ENCODE measurements around the gene SCYGR7. TPM values are rescaled to one million over a fixed set of nuclear protein-coding genes. Genes with fewer than 3 reads are reported as not detected.
A peak's percentile ranks its signal among the peaks of the same experiment; 100 is the strongest.
"Not testable (repeated sequence)": the region's sequence is repeated elsewhere in the genome, so short reads cannot be mapped to it uniquely, and the experiment has no call there.

Gene SCYGR7, protein sequence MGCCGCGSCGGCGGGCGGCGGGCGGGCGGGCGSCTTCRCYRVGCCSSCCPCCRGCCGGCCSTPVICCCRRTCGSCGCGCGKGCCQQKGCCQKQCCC
- polyA plus RNA-seq (ENCODE audit: insufficient read length in 4 of 4), result not detected

DNA sequence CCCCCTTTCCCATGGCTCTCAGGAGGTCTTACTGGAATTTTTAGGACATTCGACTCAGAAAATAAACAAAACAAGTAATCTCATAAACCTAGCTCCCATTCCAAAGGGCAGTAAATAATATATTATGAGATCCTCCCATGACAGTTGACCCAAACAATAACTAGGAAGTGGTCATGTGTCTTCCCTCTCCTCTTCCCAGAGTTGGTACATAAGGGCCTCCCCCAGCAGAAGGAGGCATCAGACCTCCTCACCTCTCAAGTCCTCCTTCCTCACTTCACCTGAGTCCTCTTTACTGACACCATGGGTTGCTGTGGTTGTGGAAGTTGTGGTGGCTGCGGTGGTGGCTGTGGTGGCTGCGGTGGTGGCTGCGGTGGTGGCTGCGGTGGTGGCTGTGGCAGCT lies at the start of gene SCYGR7:
Gene SCYGR7 (plus strand): TSS at position 301 of the 400 bp plus-strand sequence. CDS start 0 bp downstream, at position 301.
- DNase-seq (ENCODE audit: low read depth in 4 of 4, low spot score in 2 of 4), result no peak

DNA sequence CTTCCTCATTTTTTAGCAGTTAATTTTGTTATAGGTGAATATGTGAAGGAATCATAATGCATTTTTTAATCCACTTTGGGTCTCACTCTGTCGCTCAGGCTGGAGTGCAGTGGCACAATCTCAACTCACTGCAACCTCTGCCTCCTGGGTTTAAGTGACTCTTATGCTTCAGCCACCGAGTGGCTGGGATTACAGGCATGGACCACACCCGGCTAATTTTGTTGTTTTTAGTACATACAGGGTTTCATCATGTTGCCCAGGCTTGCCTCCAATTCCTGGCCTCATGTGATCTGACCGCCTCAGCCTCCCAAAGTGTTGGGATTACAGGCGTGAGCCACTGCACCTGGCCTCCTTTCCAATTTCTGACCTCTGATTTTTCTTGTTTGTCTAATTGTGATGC lies 43.9 kb upstream of the SCYGR7 start:
- DNase-seq (ENCODE audit: low read depth in 4 of 4, low spot score in 2 of 4), result no peak

DNA sequence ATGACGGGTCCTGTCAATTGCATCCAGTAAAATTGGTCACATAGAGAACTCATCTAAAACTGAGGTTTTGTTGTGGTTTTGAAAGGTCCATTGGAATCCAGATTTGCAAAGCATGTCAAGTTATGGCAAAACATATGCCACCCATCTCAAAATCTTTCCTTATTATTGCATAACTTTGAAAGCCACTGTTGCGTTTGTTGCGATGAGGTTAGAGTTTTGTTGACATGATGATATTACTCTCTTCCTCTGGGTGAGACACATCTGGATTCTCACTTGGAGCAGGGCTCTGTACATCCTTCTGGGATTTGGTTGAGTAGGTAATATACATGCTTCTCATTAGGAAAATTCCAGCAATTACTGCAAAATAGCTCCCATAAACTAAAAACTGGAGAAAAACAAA lies 40.9 kb upstream of the SCYGR7 start:
- DNase-seq (ENCODE audit: low read depth in 4 of 4, low spot score in 2 of 4), result no peak

DNA sequence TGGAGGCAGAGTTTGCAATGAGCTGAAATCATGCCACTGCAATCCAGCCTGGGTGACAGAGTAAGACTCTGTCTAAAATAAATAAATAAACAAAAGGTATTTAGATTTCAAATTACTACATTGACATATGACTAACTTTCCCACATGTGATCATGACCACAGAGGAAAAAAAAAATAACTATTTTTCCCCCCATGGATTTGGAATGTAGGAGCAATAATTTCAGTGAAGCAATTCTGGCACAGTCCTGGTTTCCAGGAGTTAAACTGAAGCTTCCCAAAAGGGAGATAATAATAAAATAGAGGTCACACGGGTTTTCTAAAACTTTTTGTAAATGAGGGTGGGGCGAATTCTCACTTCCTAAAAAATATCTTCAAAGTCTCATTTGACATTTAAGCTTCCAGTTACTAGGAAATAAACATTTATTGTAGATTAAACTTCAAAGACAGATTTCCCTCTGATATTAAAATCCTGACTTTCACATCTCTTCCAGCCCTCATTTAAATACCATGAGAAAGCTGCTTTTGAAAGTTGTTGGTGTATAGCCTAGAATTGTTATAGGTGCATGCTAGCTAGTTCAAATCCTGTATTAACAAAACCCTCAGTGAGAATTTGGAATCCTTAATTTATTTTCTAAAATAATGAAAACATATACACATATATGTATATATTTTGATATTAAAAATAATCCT lies 31.0 kb upstream of the SCYGR7 start:
- no peak for DNase-seq (ENCODE audit: low read depth in 4 of 4, low spot score in 2 of 4)

DNA sequence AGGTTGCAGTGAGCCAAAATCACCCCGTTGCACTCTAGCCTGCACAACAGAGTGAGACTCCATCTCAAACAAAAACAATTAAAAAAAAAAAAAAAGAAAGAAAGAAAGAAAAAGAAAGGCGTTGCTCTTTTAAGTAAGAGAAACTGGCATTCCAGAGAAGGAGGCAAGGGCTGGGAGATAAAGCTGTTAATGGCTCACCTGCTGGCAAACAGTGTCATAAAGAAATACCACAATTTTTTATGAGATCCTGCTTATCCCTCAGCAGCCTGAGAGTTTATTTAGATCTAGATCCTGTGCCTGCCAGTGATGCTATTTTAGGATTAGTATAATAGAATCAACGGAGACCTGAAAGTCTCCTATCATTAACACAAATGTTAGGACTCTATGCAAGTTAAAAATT lies 26.6 kb upstream of the SCYGR7 start:
- DNase-seq (ENCODE audit: low read depth in 4 of 4, low spot score in 2 of 4), result no peak

DNA sequence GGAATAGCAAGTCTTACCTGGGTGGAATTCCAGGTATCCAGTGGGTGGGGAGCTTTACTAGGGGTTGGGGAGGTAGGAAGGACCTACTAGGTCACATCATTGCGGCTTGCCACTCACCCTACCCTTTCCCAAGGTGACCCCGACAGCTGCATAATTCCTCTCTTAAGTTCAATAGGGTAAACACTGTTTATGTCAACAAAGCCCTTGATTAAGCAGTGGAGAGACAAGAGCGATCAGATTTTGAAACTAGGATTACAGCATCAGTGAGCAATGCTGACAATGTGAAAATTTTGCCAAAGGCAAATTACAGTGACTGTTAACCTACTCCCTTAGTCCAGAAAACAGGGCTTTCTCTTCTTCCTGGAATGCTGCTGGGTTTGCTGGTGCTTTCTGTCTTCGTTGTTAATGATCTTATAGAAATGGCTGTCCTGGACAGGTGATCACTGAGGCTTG lies 24.8 kb upstream of the SCYGR7 start:
- DNase-seq (ENCODE audit: low read depth in 4 of 4, low spot score in 2 of 4), result no peak

DNA sequence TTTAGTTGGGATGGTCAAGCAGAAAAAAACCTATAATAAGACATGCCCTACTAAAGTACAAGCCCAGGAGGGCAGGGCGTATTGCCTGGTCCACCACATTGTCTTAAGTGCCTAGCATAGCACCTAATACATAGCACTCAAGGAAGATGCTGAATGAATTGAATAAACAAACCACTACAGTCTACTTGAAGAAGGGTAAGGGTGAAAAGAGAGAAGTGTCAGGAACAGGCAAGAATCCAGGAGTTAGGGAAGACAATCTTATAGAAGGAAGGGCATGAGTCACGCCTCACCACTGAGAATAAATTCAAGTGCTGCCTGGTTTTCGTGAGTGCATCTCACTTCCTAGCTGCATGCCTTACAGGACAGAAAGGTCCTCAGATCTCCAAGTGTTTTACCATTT lies 24.2 kb upstream of the SCYGR7 start:
- DNase-seq (ENCODE audit: low read depth in 4 of 4, low spot score in 2 of 4), result no peak

DNA sequence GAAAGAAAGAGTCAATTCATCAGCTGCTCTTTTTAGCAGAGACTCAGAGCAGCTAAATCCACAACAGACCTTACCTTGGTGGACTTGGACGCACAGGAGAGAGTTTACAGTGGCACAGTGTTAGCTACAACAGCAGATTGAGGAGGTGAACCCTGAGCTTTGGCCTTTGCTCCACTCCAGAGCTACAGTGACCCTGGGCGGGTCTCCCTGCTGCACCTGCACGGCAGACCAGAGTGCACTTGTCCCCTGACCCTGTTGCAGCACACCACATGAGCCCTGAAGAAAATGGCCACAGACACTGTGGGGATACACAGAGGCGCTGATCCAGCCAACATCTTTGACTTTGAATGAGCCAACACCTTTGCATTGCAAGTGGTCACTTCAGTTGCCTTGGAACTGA lies 21.3 kb upstream of the SCYGR7 start:
- no peak for DNase-seq (ENCODE audit: low read depth in 4 of 4, low spot score in 2 of 4)

DNA sequence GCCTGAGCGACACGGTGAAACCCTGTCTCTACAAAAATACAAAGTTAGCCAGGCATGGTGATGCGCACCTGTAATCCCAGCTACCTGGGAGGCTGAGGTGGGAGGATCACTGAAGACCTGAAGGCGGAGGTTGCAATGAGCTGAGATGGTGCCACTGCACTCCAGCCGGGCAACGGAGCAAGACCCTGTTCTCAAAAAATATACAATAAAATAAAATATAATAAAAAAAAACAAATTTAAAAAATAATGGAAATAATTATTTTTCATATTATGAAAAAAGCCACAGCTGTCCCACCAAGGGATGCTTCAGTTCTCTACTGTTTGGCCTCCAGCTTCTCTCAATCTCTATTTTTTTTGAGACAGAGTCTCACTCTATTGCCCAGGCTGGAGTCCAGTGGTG lies 20.7 kb upstream of the SCYGR7 start:
- DNase-seq (ENCODE audit: low read depth in 4 of 4, low spot score in 2 of 4), result no peak

DNA sequence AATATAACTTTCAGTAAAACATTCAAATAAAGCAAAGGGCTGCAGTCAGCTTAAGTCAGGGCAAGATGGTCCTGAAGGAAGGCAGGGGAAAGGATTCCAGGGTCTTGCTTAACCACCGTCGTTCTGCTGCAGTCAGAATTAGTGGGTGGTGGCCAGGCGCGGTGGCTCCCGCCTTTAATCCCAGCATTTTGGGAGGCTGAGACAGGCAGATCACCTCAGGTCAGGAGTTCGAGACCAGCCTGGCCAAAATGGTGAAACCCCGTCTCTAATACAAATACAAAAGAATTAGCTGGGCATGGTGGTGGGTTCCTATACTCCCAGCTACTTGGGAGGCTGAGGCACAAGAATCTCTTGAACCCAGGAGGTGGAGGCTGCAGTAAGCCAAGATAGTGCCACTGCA lies 17.1 kb upstream of the SCYGR7 start:
- no peak for DNase-seq (ENCODE audit: low read depth in 4 of 4, low spot score in 2 of 4)

DNA sequence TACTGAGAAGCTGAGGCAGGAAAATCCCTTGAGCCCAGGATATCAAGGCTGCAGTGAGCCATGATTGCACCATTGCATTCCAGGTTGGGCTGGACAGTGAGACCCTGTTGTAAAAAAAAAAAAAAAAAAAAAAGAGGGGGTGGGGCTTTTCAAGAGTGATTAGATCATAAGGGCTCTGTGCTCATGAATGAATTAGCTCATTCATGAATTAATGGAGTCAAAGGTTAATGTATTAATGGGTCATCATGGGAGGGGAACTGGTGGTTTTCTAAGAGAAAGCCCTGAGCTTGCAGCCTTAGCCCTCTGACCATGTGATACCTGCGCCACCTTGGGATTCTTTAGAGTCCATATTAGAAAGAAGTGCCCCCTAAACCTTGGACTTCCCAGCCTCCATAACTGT lies 14.8 kb upstream of the SCYGR7 start:
- no peak for DNase-seq (ENCODE audit: low read depth in 4 of 4, low spot score in 2 of 4)

DNA sequence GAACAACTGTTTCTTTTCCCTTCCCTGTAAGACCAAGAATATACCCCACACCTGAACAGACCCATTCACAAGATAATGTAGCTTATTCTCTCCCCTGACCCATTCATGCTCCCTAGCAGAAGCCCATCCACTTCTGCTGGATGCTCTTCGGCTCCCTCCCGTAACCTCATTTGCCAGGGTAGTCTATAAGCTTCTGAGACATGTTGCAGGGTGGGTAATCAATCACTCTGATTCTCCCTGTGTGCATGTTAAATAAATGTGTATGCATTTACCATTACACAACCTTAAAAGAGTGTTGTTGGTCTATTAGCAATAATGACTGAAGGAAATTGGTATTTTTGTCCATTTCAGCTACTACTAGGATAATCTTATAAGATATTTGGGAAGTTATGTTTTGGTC lies 11.6 kb upstream of the SCYGR7 start:
- DNase-seq (ENCODE audit: low read depth in 4 of 4, low spot score in 2 of 4), result no peak

DNA sequence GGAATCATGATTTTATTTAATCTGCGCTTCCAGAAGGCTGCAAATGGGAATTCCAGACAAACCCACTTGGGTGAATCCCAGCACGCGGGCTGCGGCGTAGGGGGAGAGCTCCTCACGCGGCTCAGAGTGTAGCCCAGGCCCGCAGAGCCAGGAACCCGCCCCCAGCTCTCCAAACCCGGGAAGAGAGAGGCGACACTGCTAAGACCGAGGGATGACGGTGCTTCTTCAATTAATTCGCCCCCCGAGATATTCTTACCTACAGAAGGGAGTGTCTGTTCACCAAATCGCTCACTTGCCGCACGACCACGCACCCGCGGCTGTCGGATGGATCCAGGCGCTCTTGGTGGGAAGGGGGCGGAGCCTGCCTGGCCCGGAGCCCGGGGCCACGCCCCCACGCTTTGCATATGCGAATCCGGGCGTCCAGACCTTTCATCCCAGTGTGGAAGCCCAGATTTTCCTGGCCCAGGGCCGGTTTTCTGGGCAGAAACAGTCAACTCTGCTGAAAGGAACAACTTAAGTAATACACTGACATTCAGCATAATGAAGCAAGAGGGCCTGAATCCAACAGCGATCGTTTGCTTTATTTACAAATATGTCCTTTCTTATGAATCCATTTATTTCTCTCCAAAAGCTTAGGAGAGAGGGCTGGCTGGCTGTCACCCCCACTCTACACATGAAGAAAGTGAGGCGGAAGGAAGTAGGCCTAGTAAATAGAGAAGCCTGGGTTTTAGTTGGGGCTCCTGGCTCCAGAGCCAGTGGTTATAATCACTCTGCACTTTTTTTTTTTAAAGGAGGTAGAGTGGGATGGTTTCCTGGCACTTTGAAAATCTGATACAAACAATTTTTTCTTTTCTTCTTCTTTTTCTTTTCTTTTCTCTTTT lies 10.2 kb upstream of the SCYGR7 start, which contains the start of gene SLC19A3:
Gene SLC19A3 (minus strand): TSS at position 342 of the 881 bp plus-strand sequence. CDS start 15,710 bp downstream, outside the sequence.
- peak; percentile 34 to 63 (median 50) for DNase-seq (ENCODE audit: low read depth in 4 of 4, low spot score in 2 of 4)

DNA sequence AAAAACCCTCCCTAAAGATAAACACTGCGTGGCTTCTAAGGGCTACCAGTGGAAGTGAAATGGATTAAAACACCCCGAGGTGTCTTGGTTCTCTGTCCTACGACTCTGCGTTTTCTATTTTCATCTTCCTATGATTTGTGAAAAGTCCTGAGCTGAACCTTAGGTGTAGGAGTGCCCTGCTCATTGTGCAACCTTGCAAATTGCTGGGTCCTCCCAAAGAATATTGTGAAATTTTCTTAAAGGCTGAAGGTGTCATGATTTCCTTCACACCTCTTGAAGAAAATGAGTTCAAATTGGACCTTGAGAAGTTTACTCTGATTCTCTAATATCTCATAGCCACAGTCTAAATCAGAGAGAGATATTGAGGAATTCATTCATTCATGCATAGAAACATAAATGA lies 8.5 kb upstream of the SCYGR7 start:
- no peak for DNase-seq (ENCODE audit: low read depth in 4 of 4, low spot score in 2 of 4)

DNA sequence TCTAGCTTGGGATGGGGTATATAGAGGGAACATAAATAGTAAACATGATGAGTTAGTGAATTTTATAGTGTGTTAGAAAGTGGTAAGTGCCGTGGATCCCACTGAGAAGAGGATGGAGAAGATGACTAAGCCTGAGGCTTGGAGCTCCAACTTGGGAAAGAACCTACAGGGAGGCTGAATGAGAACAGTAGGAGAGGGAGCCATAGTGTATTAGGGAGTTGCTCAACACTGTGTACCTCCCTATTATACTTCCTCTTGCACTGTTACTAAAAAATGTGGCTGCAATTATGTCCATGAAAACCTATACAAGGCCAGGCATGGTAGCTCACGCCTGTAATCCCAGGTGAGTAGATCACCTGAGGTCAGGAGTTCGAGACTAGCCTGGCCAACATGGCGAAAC lies 7.5 kb upstream of the SCYGR7 start:
- DNase-seq (ENCODE audit: low read depth in 4 of 4, low spot score in 2 of 4), result no peak

DNA sequence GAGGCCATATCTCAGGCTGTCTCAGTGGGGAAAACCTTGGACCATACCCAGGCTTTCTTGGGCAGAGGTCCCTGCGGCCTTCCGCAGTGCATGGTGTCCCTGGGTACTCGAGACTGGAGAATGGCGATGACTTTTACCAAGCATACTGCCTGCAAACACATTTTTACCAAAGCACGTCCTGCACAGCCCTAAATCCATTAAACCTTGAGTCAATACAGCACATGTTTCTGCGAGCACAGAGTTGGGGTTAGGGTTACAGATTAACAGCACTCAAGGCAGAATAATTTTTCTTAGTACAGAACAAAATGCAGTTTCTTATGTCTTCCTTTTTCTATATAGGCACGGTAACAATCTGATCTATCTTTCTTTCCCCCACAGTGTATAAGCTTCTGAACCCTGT lies 5.3 kb upstream of the SCYGR7 start:
- DNase-seq (ENCODE audit: low read depth in 4 of 4, low spot score in 2 of 4), result not testable (repeated sequence)

DNA sequence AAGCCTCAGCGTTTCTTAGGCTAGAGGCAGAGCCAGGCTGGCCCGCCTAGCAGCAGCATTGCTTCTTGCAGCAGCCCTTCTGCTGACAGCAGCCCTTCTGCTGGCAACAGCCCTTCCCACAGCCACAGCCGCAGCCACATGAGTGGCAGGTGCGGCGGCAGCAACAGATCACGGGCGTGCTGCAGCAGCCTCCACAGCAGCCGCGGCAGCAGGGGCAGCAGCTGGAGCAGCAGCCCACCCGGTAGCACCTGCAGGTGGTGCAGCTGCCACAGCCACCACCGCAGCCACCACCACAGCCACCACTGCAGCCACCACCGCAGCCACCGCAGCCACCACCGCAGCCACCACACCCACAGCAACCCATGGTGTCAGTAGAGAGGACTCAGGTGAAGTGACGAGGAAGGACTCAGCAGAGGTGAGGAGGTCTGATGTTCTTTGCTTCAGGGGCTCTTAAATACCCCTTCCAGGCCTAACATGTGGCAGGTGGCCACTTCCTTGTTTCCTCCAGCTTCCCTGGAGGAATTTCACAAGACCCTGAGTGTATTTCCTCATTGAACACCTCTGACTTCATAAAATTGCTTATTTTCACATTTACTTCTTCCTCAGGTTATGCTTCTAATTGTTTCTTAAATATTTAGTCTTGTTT lies 3.6 kb upstream of the SCYGR7 start, which contains the start of gene SCYGR6:
Gene SCYGR6 (minus strand): TSS at position 364 of the 646 bp plus-strand sequence. CDS start 0 bp downstream, at position 364.
- no peak for DNase-seq (ENCODE audit: low read depth in 4 of 4, low spot score in 2 of 4)

DNA sequence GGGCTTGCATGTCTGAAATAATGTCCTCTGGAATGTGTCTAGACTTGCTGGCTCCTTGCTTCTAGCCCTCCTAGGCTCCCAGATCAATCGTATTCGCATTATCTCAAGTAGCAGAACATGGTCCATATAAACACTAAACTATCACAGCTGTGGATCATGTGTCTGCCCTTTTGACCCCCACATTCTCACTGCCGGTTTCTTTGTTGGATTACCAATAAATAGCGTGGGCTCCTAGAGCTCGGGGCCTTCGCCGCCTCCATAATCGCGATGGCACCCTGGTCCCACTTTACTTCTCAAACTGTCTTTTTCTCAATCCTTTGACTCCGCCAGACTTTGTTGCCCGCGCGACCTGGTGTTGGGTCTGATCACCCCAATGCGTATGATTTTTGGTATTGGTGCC lies 11.2 kb downstream of the SCYGR7 start:
- no peak for DNase-seq (ENCODE audit: low read depth in 4 of 4, low spot score in 2 of 4)

DNA sequence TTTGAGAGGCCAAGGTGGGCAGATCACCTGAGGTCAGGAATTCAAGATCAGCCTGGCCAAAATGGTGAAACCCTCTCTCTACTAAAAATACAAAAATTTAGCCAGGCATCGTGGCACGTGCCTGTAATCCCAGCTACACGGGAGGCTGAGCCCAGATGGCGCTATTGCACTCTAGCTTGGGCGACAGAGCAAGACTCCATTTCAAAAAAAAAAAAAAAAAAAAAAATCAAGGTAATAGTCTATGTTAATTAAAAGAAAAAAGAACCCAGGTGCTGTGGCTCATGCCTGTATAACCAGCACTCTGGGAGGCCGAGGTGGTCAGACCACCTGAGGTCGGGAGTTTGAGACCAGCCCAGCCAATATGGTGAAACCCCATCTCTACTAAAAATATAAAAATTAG lies 12.6 kb downstream of the SCYGR7 start:
- DNase-seq (ENCODE audit: low read depth in 4 of 4, low spot score in 2 of 4), result not testable (repeated sequence)

DNA sequence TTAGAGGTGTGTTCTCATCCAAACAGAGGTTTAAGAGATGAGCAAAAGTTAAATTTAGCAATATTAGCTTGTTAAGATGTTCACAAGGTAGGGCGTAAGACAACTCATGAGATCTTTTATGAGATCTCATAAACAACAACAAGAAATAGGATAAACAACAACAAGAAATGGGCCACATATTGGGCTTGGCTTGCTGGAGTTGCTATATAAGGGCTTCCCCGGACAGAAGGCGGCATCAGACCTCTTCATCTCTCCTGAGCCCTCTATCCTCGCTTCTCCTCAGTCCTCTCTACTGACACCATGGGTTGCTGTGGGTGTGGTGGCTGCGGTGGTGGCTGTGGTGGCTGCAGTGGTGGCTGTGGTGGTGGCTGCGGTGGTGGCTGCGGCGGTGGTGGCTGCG lies 17.5 kb downstream of the SCYGR7 start, which contains the start of gene SCYGR8:
Gene SCYGR8 (plus strand): TSS at position 301 of the 400 bp plus-strand sequence. CDS start 0 bp downstream, at position 301.
- no peak for DNase-seq (ENCODE audit: low read depth in 4 of 4, low spot score in 2 of 4)

DNA sequence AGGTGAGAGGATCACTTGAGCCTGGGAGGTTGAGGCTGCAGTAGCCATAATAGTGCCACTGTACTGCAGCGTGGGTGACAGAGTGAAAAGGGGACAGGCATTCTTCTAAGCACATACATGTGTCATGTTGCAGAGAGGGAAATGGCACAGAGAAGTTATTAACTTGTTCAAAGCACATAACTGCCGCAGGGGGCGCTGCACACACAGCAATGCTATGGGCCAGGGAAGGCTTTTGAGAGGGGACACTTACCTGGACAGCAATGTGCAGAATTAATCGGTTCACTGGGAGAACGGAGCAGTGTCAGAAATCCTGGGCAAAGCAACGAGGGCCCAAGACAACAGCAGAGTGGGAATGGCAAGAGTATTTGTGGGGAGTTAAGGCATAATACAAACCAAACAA lies 19.9 kb downstream of the SCYGR7 start:
- no peak for DNase-seq (ENCODE audit: low read depth in 4 of 4, low spot score in 2 of 4)
